Testis (tissue), 2 donors: ENCODE measurements around the gene TADA2A.
"Not testable (repeated sequence)": the region's sequence is repeated elsewhere in the genome, so short reads cannot be mapped to it uniquely, and the experiment has no call there.

ENCODE experiments used
- POLR2A ChIP-seq: fragments of 450-650 bp; IDR thresholded peaks from one replicate; pipeline ENCODE4 v1.6.1; 2017; ENCODE audit warnings: antibody characterized with exemption, mild to moderate bottlenecking, moderate library complexity
- TF ChIP-seq, protein P1 (sequence below), 3 experiments: fragments of 450-650 bp in 2 of 3; fragments of 200-600 bp in 1 of 3; sonication (generic) in 1 of 3; IDR thresholded peaks; one replicate each; pipeline ENCODE4 v1.5.1; 2016 to 2019; ENCODE audit warnings: antibody characterized with exemption in 3 of 3, mild to moderate bottlenecking in 2 of 3, moderate library complexity in 1 of 3

DNA sequence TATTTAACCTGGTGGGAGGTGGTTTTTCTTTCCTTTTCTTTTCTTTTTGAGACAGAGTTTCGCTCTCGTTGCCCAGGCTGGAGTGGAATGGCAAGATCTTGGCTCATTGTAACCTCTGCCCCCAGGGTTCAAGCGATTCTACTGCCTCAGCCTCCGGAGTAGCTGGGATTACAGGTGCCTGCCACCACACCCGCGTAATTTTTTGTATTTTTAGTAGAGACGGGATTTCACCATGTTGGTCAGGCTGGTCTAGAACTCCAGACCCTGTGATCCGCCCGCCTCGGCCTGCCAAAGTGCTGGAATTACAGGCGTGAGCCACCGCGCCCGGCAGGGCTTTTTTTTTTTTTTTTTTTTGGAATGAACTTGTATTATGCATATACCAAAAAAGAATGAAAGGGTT, 1.2 kb upstream of the TADA2A start:
- TF ChIP-seq, protein P1, sequence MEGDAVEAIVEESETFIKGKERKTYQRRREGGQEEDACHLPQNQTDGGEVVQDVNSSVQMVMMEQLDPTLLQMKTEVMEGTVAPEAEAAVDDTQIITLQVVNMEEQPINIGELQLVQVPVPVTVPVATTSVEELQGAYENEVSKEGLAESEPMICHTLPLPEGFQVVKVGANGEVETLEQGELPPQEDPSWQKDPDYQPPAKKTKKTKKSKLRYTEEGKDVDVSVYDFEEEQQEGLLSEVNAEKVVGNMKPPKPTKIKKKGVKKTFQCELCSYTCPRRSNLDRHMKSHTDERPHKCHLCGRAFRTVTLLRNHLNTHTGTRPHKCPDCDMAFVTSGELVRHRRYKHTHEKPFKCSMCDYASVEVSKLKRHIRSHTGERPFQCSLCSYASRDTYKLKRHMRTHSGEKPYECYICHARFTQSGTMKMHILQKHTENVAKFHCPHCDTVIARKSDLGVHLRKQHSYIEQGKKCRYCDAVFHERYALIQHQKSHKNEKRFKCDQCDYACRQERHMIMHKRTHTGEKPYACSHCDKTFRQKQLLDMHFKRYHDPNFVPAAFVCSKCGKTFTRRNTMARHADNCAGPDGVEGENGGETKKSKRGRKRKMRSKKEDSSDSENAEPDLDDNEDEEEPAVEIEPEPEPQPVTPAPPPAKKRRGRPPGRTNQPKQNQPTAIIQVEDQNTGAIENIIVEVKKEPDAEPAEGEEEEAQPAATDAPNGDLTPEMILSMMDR (IDR thresholded peaks at IDR 0.05): not testable (repeated sequence)
- TF ChIP-seq POLR2A: not testable (repeated sequence)
